ENCODE data around the gene SCNN1G.
A peak's percentile ranks its signal among the peaks of the same experiment; 100 is the strongest.

SCNN1G gene

GRCh38 chr16:23196539-23196938 is 14.0 kb downstream of the SCNN1G start:
- FAIRE-seq (no peak), DNase-seq (ENCODE audit: insufficient read length, low spot score) (no peak)
- no peak for TF ChIP-seq POLR2A (IDR thresholded peaks at IDR 0.05; ENCODE audit: low read depth, low read length)

GRCh38 chr16:23202166-23202565 is 19.6 kb downstream of the SCNN1G start:
- DNase-seq (ENCODE audit: insufficient read length, low spot score), result no peak
- no peak for FAIRE-seq
- no peak for TF ChIP-seq POLR2A (IDR thresholded peaks at IDR 0.05; ENCODE audit: low read depth, low read length)

- TF ChIP-seq POLR2A (IDR thresholded peaks at IDR 0.05; ENCODE audit: low read depth, low read length), result no peak
- FAIRE-seq, result no peak
- no peak for DNase-seq (ENCODE audit: insufficient read length, low spot score)
These were observed 24.4 kb downstream of the SCNN1G start for GRCh38 chr16:23206986-23207385.

GRCh38 chr16:23207485-23207884 is 24.9 kb downstream of the SCNN1G start:
- FAIRE-seq, result no peak
- no peak for TF ChIP-seq POLR2A (IDR thresholded peaks at IDR 0.05; ENCODE audit: low read depth, low read length)
- DNase-seq (ENCODE audit: insufficient read length, low spot score), result no peak

- DNase-seq (ENCODE audit: insufficient read length, low spot score), result no peak
- no peak for FAIRE-seq
- TF ChIP-seq POLR2A (IDR thresholded peaks at IDR 0.05; ENCODE audit: low read depth, low read length), result no peak
These were observed 27.1 kb downstream of the SCNN1G start for GRCh38 chr16:23209606-23210005.

GRCh38 chr16:23213831-23214230 is 31.3 kb downstream of the SCNN1G start:
- no peak for DNase-seq (ENCODE audit: insufficient read length, low spot score)
- TF ChIP-seq POLR2A (IDR thresholded peaks at IDR 0.05; ENCODE audit: low read depth, low read length), result no peak
- no peak for FAIRE-seq

- TF ChIP-seq POLR2A (IDR thresholded peaks at IDR 0.05; ENCODE audit: low read depth, low read length), result no peak
- no peak for FAIRE-seq
- no peak for DNase-seq (ENCODE audit: insufficient read length, low spot score)
These were observed 32.3 kb downstream of the SCNN1G start for GRCh38 chr16:23214796-23215195.

- TF ChIP-seq POLR2A (IDR thresholded peaks at IDR 0.05; ENCODE audit: low read depth, low read length), result no peak
- no peak for FAIRE-seq
These were observed 32.9 kb downstream of the SCNN1G start for GRCh38 chr16:23215435-23215834.

GRCh38 chr16:23216658-23217246 is 34.2 kb downstream of the SCNN1G start:
- FAIRE-seq (no peak), DNase-seq (ENCODE audit: insufficient read length, low spot score) (no peak)

More at GRCh38 chr16:23215435-23215834, 32.9 kb downstream of the SCNN1G start:
- no peak for DNase-seq (ENCODE audit: insufficient read length, low spot score)

GRCh38 chr16:23217646-23218045 is 35.1 kb downstream of the SCNN1G start:
- DNase-seq (ENCODE audit: insufficient read length, low spot score) (no peak), FAIRE-seq (no peak)
- no peak for TF ChIP-seq POLR2A (IDR thresholded peaks at IDR 0.05; ENCODE audit: low read depth, low read length)

More at GRCh38 chr16:23216658-23217246, 34.2 kb downstream of the SCNN1G start:
- no peak for TF ChIP-seq POLR2A (IDR thresholded peaks at IDR 0.05; ENCODE audit: low read depth, low read length)

GRCh38 chr16:23222929-23223328 is 40.4 kb downstream of the SCNN1G start:
- DNase-seq (ENCODE audit: insufficient read length, low spot score), result no peak
- FAIRE-seq, result no peak
- no peak for TF ChIP-seq POLR2A (IDR thresholded peaks at IDR 0.05; ENCODE audit: low read depth, low read length)

- FAIRE-seq (no peak), DNase-seq (ENCODE audit: insufficient read length, low spot score) (no peak)
- no peak for TF ChIP-seq POLR2A (IDR thresholded peaks at IDR 0.05; ENCODE audit: low read depth, low read length)
These were observed 40.8 kb downstream of the SCNN1G start for GRCh38 chr16:23223368-23223767.

- DNase-seq (ENCODE audit: insufficient read length, low spot score) (no peak), FAIRE-seq (no peak)
- no peak for TF ChIP-seq POLR2A (IDR thresholded peaks at IDR 0.05; ENCODE audit: low read depth, low read length)
These were observed 42.6 kb downstream of the SCNN1G start for GRCh38 chr16:23225109-23225508.

- no peak for FAIRE-seq
- no peak for DNase-seq (ENCODE audit: insufficient read length, low spot score)
- TF ChIP-seq POLR2A (IDR thresholded peaks at IDR 0.05; ENCODE audit: low read depth, low read length), result no peak
These were observed 43.1 kb downstream of the SCNN1G start for GRCh38 chr16:23225634-23226033.

- TF ChIP-seq POLR2A (IDR thresholded peaks at IDR 0.05; ENCODE audit: low read depth, low read length), result no peak
- FAIRE-seq (no peak), DNase-seq (ENCODE audit: insufficient read length, low spot score) (peak; percentile 7)
These were observed 45.0 kb downstream of the SCNN1G start for GRCh38 chr16:23227529-23227928.

- DNase-seq (ENCODE audit: insufficient read length, low spot score) (no peak), FAIRE-seq (no peak)
- no peak for TF ChIP-seq POLR2A (IDR thresholded peaks at IDR 0.05; ENCODE audit: low read depth, low read length)
These were observed 47.2 kb downstream of the SCNN1G start for GRCh38 chr16:23229714-23230113.

All from H54 (cell line).